Measurements from ENCODE around the gene TRIM17. TPM values are rescaled to one million over a fixed set of nuclear protein-coding genes. Genes with fewer than 3 reads are reported as not detected.

Gene TRIM17
- polyA plus RNA-seq, 1 experiment: 0.16 TPM

DNA sequence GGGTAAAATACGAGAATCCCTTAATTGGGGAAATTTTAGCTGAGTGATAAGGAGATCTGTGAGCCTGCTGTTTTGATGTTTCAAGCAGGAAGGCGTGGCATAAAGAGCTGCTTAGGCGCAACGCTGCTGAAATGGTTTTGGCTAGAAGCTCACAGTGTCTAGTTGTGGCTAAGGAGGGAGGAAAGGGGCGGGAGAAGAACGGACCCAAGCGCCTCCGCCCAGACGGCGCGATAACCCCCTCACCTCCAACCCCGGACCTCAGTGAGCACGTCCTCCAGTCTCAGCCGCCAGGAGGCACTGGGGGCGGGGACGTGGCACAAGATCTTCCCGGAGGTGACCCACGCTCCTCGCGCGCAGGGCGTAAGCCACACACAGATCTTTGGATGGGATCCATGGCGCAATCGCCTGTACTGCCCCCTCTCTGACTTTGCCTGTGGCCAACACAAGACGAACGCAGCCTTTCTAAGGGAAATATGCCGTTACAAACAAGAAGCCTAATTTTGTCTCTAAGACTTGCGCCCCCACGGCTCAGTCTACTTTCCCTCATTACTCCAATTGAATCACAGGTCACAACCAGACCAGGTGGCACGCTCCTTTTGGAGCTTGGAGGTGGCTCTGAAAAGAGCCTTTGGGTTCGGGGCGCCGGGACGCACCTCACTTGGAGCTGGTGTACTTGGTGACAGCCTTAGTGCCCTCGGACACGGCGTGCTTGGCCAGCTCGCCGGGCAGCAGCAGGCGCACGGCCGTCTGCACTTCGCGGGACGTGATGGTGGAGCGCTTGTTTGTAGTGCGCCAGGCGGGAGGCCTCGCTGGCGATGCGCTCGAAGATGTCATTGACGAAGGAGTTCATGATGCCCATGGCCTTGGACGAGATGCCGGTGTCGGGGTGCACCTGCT, 47.1 kb upstream of the TRIM17 start:
- H3K9me3 ChIP-seq (ENCODE audit: control insufficient read depth, insufficient read depth, low read length): no peaks in the 10 kb centered on the region
- H3K27me3 ChIP-seq (ENCODE audit: control insufficient read depth, insufficient read depth, low read length): peaks cover 25% of the 10 kb centered on the region
- POLR2A ChIA-PET: interaction anchor here (0.7 kb wide), 1 partner anchor 23 kb away, joined by 3 read pairs; no protein-coding TSS in a partner anchor
- peak overlapping the region; percentile 50 for H3K4me3 ChIP-seq (ENCODE audit: low read depth, low read length)
- CTCF ChIA-PET: interaction anchor here (0.8 kb wide), 1 partner anchor 8 kb away, joined by 3 read pairs; no protein-coding TSS in a partner anchor
- H3K27ac ChIP-seq (ENCODE audit: low read depth, low read length): no peak overlapping the region
- no peak for DNase-seq (ENCODE audit: low read depth, low spot score)
- TF ChIP-seq, protein P1, sequence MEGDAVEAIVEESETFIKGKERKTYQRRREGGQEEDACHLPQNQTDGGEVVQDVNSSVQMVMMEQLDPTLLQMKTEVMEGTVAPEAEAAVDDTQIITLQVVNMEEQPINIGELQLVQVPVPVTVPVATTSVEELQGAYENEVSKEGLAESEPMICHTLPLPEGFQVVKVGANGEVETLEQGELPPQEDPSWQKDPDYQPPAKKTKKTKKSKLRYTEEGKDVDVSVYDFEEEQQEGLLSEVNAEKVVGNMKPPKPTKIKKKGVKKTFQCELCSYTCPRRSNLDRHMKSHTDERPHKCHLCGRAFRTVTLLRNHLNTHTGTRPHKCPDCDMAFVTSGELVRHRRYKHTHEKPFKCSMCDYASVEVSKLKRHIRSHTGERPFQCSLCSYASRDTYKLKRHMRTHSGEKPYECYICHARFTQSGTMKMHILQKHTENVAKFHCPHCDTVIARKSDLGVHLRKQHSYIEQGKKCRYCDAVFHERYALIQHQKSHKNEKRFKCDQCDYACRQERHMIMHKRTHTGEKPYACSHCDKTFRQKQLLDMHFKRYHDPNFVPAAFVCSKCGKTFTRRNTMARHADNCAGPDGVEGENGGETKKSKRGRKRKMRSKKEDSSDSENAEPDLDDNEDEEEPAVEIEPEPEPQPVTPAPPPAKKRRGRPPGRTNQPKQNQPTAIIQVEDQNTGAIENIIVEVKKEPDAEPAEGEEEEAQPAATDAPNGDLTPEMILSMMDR (IDR thresholded peaks at IDR 0.05; ENCODE audit: low read depth, low read length): no peak

DNA sequence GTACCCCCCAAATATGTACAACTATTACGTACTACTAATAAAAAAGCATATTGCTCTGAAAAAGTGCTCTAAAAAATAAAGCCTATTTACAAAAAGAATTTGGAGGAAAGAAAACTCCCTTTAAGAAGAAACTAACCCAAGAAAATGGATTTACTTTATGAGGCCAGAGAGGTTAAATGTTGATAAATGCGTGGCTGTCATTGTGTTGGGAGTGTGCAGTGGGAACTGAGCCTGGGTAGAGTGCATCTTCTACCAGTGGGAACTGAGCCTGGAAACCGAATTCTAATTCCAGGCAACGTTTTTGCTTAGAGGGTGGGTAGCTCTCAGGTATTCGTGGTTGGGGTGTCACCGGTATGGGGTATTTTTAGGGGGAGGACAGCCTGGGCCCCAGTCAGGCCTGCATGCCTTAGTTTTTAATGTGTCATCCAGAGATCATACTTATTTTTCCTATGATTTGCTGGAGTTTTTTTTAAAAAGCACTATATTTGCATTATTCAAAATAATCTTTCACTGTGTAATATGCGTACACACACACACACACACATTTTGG, 46.4 kb upstream of the TRIM17 start:
- DNase-seq (ENCODE audit: low read depth, low spot score): no peak
- peaks cover 21% of the 10 kb centered on the region for H3K27me3 ChIP-seq (ENCODE audit: control insufficient read depth, insufficient read depth, low read length)
- no peak overlapping the region for H3K27ac ChIP-seq (ENCODE audit: low read depth, low read length)
- H3K9me3 ChIP-seq (ENCODE audit: control insufficient read depth, insufficient read depth, low read length): no peaks in the 10 kb centered on the region
- TF ChIP-seq, protein P1 (IDR thresholded peaks at IDR 0.05; ENCODE audit: low read depth, low read length): no peak
- CTCF ChIA-PET: interaction anchor here (0.8 kb wide), 1 partner anchor 9 kb away, joined by 3 read pairs; no protein-coding TSS in a partner anchor
- POLR2A ChIA-PET: no interaction called here
- no peak overlapping the region for H3K4me3 ChIP-seq (ENCODE audit: low read depth, low read length)

DNA sequence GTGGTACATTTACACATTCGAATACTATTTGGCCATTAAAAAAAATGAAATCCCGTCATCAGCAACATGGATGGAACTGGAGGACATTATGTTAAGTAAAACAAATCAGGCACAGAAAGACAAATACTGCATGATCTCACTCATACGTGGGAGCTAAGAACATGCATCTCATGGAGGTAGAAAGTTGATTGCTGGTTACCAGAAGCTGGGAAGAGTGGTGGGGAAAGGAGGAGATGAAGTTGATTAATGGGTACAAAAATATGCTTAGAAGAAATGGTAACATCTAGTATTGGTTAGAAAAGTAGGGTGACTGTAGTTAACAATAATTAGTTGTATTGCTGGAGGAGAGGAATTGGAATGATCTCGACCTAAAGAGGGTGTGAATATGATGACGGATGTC, 45.9 kb upstream of the TRIM17 start:
- H3K4me3 ChIP-seq (ENCODE audit: low read depth, low read length): no peak overlapping the region
- no peaks in the 10 kb centered on the region for H3K9me3 ChIP-seq (ENCODE audit: control insufficient read depth, insufficient read depth, low read length)
- H3K27ac ChIP-seq (ENCODE audit: low read depth, low read length): no peak overlapping the region
- peaks cover 17% of the 10 kb centered on the region for H3K27me3 ChIP-seq (ENCODE audit: control insufficient read depth, insufficient read depth, low read length)
- TF ChIP-seq, protein P1 (IDR thresholded peaks at IDR 0.05; ENCODE audit: low read depth, low read length): no peak
- CTCF ChIA-PET: no interaction called here
- POLR2A ChIA-PET: no interaction called here
- no peak for DNase-seq (ENCODE audit: low read depth, low spot score)

DNA sequence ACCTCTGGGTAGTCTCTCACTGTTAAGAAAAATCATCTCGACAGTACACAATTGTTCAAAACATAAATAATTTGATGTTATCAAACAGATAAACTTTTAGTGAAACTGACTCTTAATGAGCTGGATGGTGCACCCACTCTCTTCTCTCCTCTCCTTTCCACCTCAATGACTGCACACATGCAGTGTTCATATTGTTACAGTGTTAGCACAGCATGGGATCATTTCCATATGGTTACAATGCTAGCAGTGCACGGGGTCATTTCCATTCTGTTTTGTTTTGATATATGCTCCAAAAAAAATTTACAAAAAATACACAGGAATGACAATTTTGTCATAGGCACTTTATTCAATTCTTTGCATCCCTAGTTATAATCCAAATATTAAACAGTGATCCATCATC, 44.2 kb upstream of the TRIM17 start:
- TF ChIP-seq, protein P1 (IDR thresholded peaks at IDR 0.05; ENCODE audit: low read depth, low read length): no peak
- H3K27me3 ChIP-seq (ENCODE audit: control insufficient read depth, insufficient read depth, low read length): peaks cover 8% of the 10 kb centered on the region
- no peak overlapping the region for H3K27ac ChIP-seq (ENCODE audit: low read depth, low read length)
- no peak for DNase-seq (ENCODE audit: low read depth, low spot score)
- H3K4me3 ChIP-seq (ENCODE audit: low read depth, low read length): no peak overlapping the region
- CTCF ChIA-PET: interaction anchor here (1.5 kb wide), 1 partner anchor 12 kb away, joined by 4 read pairs; no protein-coding TSS in a partner anchor
- POLR2A ChIA-PET: no interaction called here
- no peaks in the 10 kb centered on the region for H3K9me3 ChIP-seq (ENCODE audit: control insufficient read depth, insufficient read depth, low read length)
